ENCODE measurements around the gene ASTN2.

DNA sequence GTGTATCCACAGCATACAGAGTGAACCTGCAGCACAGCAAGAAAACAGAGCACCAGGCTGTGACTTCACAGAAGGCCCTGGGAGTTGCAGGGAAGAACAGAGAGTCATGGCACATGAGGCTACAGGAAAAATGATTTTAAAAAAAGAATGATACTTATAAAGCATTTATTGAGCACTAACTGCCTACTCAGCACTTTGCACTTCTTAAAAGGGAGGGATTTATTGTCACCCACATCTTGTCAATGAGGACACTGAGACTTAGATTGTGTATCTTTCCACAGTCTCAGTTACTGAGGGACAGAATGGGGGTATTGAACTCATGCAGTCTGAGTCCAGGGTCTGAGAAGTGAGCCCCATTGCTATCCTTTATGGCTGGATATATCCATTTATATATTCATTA is 972.3 kb downstream of the ASTN2 start:
- TF ChIP-seq CTCF (IDR thresholded peaks at IDR 0.05): no peak
- no peak for TF ChIP-seq POLR2AphosphoS5 (IDR thresholded peaks at IDR 0.05)
- TF ChIP-seq POLR2A (IDR thresholded peaks at IDR 0.05): no peak

All from sigmoid colon (tissue), 4 donors.